ENCODE measurements around the gene SLC49A4.

- TF ChIP-seq POLR2A (IDR thresholded peaks at IDR 0.05): no peak
- TF ChIP-seq, protein P1, sequence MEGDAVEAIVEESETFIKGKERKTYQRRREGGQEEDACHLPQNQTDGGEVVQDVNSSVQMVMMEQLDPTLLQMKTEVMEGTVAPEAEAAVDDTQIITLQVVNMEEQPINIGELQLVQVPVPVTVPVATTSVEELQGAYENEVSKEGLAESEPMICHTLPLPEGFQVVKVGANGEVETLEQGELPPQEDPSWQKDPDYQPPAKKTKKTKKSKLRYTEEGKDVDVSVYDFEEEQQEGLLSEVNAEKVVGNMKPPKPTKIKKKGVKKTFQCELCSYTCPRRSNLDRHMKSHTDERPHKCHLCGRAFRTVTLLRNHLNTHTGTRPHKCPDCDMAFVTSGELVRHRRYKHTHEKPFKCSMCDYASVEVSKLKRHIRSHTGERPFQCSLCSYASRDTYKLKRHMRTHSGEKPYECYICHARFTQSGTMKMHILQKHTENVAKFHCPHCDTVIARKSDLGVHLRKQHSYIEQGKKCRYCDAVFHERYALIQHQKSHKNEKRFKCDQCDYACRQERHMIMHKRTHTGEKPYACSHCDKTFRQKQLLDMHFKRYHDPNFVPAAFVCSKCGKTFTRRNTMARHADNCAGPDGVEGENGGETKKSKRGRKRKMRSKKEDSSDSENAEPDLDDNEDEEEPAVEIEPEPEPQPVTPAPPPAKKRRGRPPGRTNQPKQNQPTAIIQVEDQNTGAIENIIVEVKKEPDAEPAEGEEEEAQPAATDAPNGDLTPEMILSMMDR (IDR thresholded peaks at IDR 0.05): no peak
Observed at GRCh38 chr3:122787872-122788271, 7.0 kb upstream of the SLC49A4 start.

Data from heart left ventricle (tissue), 13 donors.